C4-2B (cell line): Measurements from ENCODE around the gene UBE4A.
A peak's percentile ranks its signal among the peaks of the same experiment; 100 is the strongest.

ENCODE experiments used
- H3K27ac ChIP-seq: fragments of 450-650 bp; 2 replicates; pipeline ENCODE4 v1.5.1; 2017
- CTCF ChIP-seq: fragments of 450-650 bp; conservative IDR thresholded peaks from 2 replicates; pipeline ENCODE4 v1.5.1; 2017; ENCODE audit warnings: mild to moderate bottlenecking
- ZFX ChIP-seq: fragments of 450-650 bp; IDR thresholded peaks from 2 replicates; pipeline ENCODE4 v1.6.1; 2017

Gene UBE4A

GRCh38 chr11:118375978-118376377 lies 16.6 kb downstream of the UBE4A start:
- TF ChIP-seq CTCF (no peak), ZFX (no peak)

GRCh38 chr11:118379497-118379896 lies 20.1 kb downstream of the UBE4A start:
- no peak for TF ChIP-seq CTCF
- TF ChIP-seq ZFX: no peak

More at GRCh38 chr11:118375978-118376377, 16.6 kb downstream of the UBE4A start:
- H3K27ac ChIP-seq: no peak overlapping the region

GRCh38 chr11:118380571-118380970 lies 21.2 kb downstream of the UBE4A start:
- TF ChIP-seq ZFX: no peak
- no peak for TF ChIP-seq CTCF

More at GRCh38 chr11:118379497-118379896, 20.1 kb downstream of the UBE4A start:
- peak overlapping the region; percentile 55 for H3K27ac ChIP-seq

GRCh38 chr11:118382954-118383353 lies 23.6 kb downstream of the UBE4A start:
- TF ChIP-seq CTCF (no peak), ZFX (no peak)

More at GRCh38 chr11:118380571-118380970, 21.2 kb downstream of the UBE4A start:
- H3K27ac ChIP-seq: no peak overlapping the region; the same call in 1 of the 2 replicates

GRCh38 chr11:118383657-118384056 lies 24.3 kb downstream of the UBE4A start:
- TF ChIP-seq ZFX (no peak), CTCF (no peak)
- no peak overlapping the region for H3K27ac ChIP-seq

More at GRCh38 chr11:118382954-118383353, 23.6 kb downstream of the UBE4A start:
- H3K27ac ChIP-seq: no peak overlapping the region

- TF ChIP-seq CTCF (no peak), ZFX (no peak)
- no peak overlapping the region for H3K27ac ChIP-seq
These were observed 36.7 kb downstream of the UBE4A start for GRCh38 chr11:118396097-118396501.

GRCh38 chr11:118397448-118397847 lies 38.0 kb downstream of the UBE4A start:
- TF ChIP-seq CTCF: no peak
- TF ChIP-seq ZFX: no peak
- H3K27ac ChIP-seq: no peak overlapping the region
